KMS-11 (cell line): ENCODE results near the gene THAP7.

ENCODE experiments used
- H2AFZ ChIP-seq: fragments of 200-600 bp; sonication (generic); 2 replicates; pipeline ENCODE4 v1.6.1; 2016; ENCODE audit warnings: antibody characterized with exemption, mixed run types, low read depth
- H3K27ac ChIP-seq: fragments of 200-600 bp; sonication (generic); 2 replicates; pipeline ENCODE4 v1.6.1; 2016; ENCODE audit warnings: mild to moderate bottlenecking, mixed run types
- H3K27me3 ChIP-seq: fragments of 200-600 bp; sonication (generic); 2 replicates; pipeline ENCODE4 v1.6.1; 2017; ENCODE audit warnings: mild to moderate bottlenecking, low read depth, mixed run types, moderate library complexity; ENCODE audit not compliant: insufficient read depth
- H3K36me3 ChIP-seq: fragments of 200-600 bp; sonication (generic); 2 replicates; pipeline ENCODE4 v1.6.1; 2017; ENCODE audit warnings: mild to moderate bottlenecking, mixed run types; ENCODE audit not compliant: insufficient read depth
- H3K4me1 ChIP-seq: fragments of 200-600 bp; sonication (generic); 2 replicates; pipeline ENCODE4 v1.6.1; 2016; ENCODE audit warnings: mild to moderate bottlenecking, low read depth, mixed run types; ENCODE audit not compliant: poor library complexity, severe bottlenecking
- H3K4me2 ChIP-seq: fragments of 200-600 bp; sonication (generic); 2 replicates; pipeline ENCODE4 v1.7.0; 2016; ENCODE audit warnings: mild to moderate bottlenecking, mixed run types
- H3K4me3 ChIP-seq: fragments of 200-600 bp; sonication (generic); IDR thresholded peaks from 2 replicates; pipeline ENCODE4 v1.6.1; 2017; ENCODE audit warnings: low read depth, low read length, mixed read lengths; ENCODE audit not compliant: insufficient read depth
- H3K79me2 ChIP-seq: fragments of 200-600 bp; sonication (generic); 2 replicates; pipeline ENCODE4 v1.6.1; 2016; ENCODE audit warnings: low read depth, mixed run types; ENCODE audit not compliant: insufficient read depth
- H3K9ac ChIP-seq: fragments of 200-600 bp; sonication (generic); 2 replicates; pipeline ENCODE4 v1.6.1; 2016; ENCODE audit warnings: mild to moderate bottlenecking, mixed run types
- H4K20me1 ChIP-seq: fragments of 200-600 bp; sonication (generic); 2 replicates; pipeline ENCODE4 v1.6.1; 2016; ENCODE audit warnings: mild to moderate bottlenecking, mixed run types; ENCODE audit not compliant: insufficient read depth
- TF ChIP-seq, protein P1 (sequence below): fragments of 200-600 bp; sonication (generic); conservative IDR thresholded peaks from 2 replicates; pipeline ENCODE4 v1.6.1; 2017; ENCODE audit warnings: low read depth, mild to moderate bottlenecking, antibody characterized with exemption, low read length, moderate library complexity, mixed read lengths

The THAP7 gene

DNA sequence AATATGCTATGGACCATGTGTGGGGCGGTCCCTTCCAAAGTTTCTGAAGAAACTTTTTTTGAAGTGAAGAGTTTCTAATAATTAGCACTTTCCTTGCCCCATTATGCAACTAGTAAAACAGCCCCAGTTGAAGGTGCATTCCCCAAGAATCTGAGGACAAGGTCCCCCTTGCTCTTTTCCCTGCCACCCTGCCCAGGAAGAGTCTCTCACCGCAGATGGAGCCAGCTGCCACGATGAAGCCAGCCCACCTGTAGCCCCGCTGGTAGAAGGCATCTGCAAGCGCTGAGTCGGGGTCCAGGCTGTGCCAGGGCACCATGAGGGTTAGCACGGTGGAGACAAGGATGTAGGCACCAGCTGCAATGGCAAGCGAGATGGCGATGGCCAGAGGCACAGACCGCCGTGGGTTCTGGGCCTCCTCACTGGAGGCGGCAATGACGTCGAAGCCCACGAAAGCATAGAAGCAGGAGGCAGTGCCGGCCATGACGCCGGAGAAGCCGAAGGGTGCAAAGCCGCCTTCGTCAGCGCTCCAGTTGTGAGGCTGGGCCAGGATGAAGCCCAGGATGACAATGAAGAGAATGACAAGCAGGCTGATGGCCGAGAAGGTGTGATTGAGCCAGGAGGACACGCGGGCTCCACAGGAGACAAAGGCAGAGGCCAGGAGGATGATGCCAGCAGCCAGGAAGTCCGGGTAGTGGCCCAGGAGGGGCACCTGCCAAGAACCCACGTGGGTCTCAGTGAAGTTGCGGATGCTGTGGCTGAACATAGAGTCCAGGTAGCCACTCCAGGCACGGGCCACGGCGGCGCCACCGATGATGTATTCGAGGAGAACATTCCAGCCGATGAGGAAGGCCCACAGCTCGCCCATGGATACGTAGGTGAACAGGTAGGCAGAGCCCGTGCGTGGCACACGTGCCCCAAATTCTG, 29.0 kb upstream of the THAP7 start:
- H3K27me3 ChIP-seq = peaks cover 3% of the 10 kb centered on the region; the same call in 1 of the 2 replicates
- no peaks in the 10 kb centered on the region for H3K79me2 ChIP-seq
- no peaks in the 10 kb centered on the region for H4K20me1 ChIP-seq
- no peaks in the 10 kb centered on the region for H3K4me1 ChIP-seq
- no peaks in the 10 kb centered on the region for H3K36me3 ChIP-seq
- H3K27ac ChIP-seq = no peak overlapping the region
- no peak overlapping the region for H2AFZ ChIP-seq
- H3K4me3 ChIP-seq = no peak overlapping the region
- H3K9ac ChIP-seq = no peak overlapping the region
- TF ChIP-seq, protein P1, sequence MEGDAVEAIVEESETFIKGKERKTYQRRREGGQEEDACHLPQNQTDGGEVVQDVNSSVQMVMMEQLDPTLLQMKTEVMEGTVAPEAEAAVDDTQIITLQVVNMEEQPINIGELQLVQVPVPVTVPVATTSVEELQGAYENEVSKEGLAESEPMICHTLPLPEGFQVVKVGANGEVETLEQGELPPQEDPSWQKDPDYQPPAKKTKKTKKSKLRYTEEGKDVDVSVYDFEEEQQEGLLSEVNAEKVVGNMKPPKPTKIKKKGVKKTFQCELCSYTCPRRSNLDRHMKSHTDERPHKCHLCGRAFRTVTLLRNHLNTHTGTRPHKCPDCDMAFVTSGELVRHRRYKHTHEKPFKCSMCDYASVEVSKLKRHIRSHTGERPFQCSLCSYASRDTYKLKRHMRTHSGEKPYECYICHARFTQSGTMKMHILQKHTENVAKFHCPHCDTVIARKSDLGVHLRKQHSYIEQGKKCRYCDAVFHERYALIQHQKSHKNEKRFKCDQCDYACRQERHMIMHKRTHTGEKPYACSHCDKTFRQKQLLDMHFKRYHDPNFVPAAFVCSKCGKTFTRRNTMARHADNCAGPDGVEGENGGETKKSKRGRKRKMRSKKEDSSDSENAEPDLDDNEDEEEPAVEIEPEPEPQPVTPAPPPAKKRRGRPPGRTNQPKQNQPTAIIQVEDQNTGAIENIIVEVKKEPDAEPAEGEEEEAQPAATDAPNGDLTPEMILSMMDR = no peak
- H3K4me2 ChIP-seq = no peak overlapping the region

DNA sequence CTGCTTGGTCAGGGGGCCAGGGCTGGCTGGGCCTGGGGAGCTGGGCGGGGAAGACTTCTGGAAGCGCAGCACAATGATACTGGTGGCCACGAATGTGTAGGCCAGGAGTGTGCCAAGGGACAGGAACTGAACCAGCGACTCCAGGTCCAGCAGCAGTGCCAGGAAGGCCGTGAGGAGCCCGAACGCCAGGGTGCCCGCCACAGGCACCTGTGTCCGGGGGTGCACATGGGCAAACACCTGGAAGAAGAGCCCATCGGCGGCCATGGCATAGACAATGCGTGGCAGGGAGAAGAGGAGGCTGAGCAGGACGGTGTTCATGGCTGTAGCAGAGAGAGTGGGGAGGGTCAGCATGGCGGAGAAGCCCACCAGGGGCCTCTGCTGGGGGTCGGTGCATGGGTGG, 28.1 kb upstream of the THAP7 start:
- Histone ChIP-seq H2AFZ (no peak overlapping the region), H3K4me1 (no peaks in the 10 kb centered on the region), H3K4me3 (no peak overlapping the region), H3K79me2 (no peaks in the 10 kb centered on the region), H3K4me2 (no peak overlapping the region), H3K9ac (no peak overlapping the region), H3K27me3 (peaks cover 3% of the 10 kb centered on the region; the same call in 1 of the 2 replicates), H3K36me3 (no peaks in the 10 kb centered on the region), H3K27ac (no peak overlapping the region), H4K20me1 (no peaks in the 10 kb centered on the region)
- TF ChIP-seq, protein P1 = no peak

DNA sequence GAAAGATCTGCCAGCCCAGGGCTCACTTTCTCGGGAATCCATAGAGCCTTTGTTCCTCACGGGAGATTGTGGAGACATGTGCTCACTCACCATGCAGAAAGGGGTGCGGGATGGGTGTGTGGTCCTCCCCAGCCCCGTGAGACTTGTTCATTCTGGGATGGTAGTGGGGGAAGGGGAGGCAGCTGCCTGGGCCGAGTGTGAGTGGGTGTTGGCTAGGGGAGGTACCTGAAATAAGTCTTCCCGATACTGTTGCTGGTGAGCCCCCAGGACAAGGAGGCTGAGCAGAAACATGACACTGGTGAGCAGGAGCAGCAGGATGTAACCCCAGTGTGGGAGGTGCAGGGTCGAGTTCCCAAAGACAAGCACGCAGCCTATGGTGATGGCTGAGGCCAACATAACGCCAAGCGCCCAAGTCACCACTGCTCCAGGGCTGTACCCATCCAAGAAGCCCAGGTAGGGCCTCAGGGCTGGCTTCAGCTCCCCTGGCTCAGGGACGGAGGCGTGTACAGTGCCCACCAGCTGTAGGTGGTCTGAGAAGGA, 27.6 kb upstream of the THAP7 start:
- Histone ChIP-seq H3K4me1 (no peaks in the 10 kb centered on the region), H3K36me3 (no peaks in the 10 kb centered on the region), H3K27ac (no peak overlapping the region), H3K27me3 (peaks cover 3% of the 10 kb centered on the region; the same call in 1 of the 2 replicates), H3K4me2 (no peak overlapping the region), H3K79me2 (no peaks in the 10 kb centered on the region), H3K4me3 (no peak overlapping the region), H4K20me1 (no peaks in the 10 kb centered on the region), H3K9ac (no peak overlapping the region), H2AFZ (no peak overlapping the region)
- TF ChIP-seq, protein P1 = no peak

DNA sequence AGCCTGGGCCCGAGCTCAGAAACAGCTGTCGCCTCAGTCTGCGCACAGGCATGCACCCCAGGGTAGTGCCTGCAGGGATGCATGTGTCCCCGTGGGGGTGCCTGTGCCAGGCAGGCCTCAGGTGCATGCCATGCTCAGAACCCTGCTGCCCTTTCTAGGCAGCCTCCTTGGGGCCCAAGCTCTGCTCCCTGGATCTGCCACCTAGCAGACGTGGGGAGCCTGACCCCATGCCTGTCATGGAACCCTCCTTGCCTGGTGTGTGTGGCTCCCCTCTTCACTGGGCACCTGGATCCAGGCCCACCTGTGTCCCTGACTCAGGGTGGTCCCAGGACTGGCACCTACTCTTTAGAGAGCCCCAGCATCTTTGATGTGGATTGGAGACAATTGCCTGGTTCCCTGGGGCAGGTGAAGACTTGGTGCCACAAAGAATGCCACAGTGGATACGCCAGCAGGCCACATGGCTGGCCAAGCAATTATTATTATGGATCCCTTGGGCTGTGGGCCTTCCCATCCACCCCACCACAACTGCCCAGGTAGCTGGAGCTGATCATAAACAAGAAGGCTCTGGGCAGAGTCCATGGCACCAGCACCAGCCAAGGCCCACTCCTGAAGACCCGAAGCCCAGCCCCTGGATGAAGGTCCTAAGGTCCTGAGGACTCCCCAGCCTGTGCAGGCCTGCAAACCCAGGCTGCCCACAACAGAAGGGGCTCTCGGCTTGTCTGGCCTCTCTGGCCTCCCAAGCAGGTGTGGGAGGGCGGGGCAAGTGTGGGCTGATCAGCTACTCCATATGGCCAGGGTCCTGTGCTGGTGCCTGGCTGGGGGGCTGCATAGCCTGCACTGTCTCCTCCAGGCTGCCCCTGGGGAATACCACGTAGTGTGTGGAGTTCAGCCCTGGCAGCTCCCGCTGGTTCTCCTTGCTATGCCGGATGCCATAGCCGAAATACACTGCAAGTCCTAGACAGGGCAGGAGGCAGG, 26.6 kb upstream of the THAP7 start:
- Histone ChIP-seq H4K20me1 (no peaks in the 10 kb centered on the region), H3K4me1 (no peaks in the 10 kb centered on the region), H3K36me3 (no peaks in the 10 kb centered on the region), H2AFZ (no peak overlapping the region), H3K27ac (no peak overlapping the region), H3K4me3 (no peak overlapping the region), H3K4me2 (no peak overlapping the region), H3K27me3 (peaks cover 3% of the 10 kb centered on the region; the same call in 1 of the 2 replicates), H3K79me2 (no peaks in the 10 kb centered on the region), H3K9ac (no peak overlapping the region)
- TF ChIP-seq, protein P1 = no peak
